BE2C (cell line): ENCODE results near the gene ANO5.

ENCODE experiments used
- DNase-seq: peaks from one replicate; pipeline ENCODE4 v3.0.0-alpha.2; 2020
- H3K27me3 ChIP-seq: fragments of 250-450 bp; sonication (Bioruptor Pico); 2 replicates; pipeline ENCODE4 v1.5.1; 2020; ENCODE audit warnings: mild to moderate bottlenecking
- H3K36me3 ChIP-seq: fragments of 250-450 bp; sonication (Bioruptor Pico); 2 replicates; pipeline ENCODE4 v1.5.1; 2020; ENCODE audit warnings: mild to moderate bottlenecking
- H3K4me1 ChIP-seq: fragments of 250-450 bp; sonication (Bioruptor Pico); 2 replicates; pipeline ENCODE4 v1.5.1; 2020
- H3K4me3 ChIP-seq: 2 replicates; pipeline ENCODE4 v1.5.1; 2011; ENCODE audit warnings: low read depth, low read length
- H3K9me3 ChIP-seq: fragments of 250-450 bp; sonication (Bioruptor Pico); 2 replicates; pipeline ENCODE4 v1.5.1; 2020
- TF ChIP-seq, protein P1 (sequence below): IDR thresholded peaks from 2 replicates; pipeline ENCODE4 v1.5.1; 2012; ENCODE audit warnings: mild to moderate bottlenecking, low read depth, low read length

ANO5 gene

DNA sequence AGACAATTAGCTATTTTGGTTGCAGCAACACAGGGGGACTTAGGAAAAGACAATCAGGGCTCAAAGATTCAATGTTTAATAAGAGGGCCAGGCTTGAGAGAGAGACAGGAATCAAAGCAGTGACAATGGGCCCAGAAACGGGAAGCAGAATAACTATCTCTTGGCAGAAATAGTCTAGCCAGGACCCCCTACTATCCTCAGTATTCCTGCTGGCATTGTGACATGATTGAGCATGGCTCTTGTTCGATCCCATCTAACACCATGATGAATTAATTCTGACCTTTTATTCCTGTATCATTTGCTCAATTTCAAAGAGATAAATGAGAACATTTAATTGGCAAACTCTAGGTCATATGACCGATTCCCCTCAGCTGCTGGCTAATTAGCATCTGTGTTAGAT is 12.8 kb upstream of the ANO5 start:
- Histone ChIP-seq H3K9me3 (no peaks in the 10 kb centered on the region), H3K36me3 (no peaks in the 10 kb centered on the region), H3K4me1 (no peaks in the 10 kb centered on the region), H3K27me3 (no peaks in the 10 kb centered on the region), H3K4me3 (no peak overlapping the region)
- TF ChIP-seq, protein P1, sequence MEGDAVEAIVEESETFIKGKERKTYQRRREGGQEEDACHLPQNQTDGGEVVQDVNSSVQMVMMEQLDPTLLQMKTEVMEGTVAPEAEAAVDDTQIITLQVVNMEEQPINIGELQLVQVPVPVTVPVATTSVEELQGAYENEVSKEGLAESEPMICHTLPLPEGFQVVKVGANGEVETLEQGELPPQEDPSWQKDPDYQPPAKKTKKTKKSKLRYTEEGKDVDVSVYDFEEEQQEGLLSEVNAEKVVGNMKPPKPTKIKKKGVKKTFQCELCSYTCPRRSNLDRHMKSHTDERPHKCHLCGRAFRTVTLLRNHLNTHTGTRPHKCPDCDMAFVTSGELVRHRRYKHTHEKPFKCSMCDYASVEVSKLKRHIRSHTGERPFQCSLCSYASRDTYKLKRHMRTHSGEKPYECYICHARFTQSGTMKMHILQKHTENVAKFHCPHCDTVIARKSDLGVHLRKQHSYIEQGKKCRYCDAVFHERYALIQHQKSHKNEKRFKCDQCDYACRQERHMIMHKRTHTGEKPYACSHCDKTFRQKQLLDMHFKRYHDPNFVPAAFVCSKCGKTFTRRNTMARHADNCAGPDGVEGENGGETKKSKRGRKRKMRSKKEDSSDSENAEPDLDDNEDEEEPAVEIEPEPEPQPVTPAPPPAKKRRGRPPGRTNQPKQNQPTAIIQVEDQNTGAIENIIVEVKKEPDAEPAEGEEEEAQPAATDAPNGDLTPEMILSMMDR: no peak
- DNase-seq: no peak

DNA sequence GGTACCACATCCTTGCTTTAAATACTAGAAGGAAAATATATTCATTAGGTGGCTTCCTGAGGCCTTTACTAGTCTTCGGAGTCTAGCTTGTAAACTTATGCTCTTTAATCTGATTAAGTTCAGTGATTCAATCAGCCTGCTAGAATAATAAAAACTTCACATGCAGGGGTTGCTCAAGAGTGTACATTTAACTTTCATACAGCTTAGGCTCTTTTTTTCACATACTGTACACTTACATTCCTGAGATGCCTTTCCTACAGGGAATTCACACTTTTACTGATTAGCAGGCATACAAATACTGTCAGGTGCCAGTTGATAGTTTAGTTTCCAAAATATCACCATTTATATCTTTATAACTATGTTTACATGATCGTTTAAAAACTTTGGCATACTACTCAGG is 3.2 kb upstream of the ANO5 start:
- no peaks in the 10 kb centered on the region for H3K4me1 ChIP-seq
- TF ChIP-seq, protein P1: no peak
- no peak overlapping the region for H3K4me3 ChIP-seq
- H3K27me3 ChIP-seq: no peaks in the 10 kb centered on the region
- H3K36me3 ChIP-seq: no peaks in the 10 kb centered on the region
- H3K9me3 ChIP-seq: no peaks in the 10 kb centered on the region
- no peak for DNase-seq

DNA sequence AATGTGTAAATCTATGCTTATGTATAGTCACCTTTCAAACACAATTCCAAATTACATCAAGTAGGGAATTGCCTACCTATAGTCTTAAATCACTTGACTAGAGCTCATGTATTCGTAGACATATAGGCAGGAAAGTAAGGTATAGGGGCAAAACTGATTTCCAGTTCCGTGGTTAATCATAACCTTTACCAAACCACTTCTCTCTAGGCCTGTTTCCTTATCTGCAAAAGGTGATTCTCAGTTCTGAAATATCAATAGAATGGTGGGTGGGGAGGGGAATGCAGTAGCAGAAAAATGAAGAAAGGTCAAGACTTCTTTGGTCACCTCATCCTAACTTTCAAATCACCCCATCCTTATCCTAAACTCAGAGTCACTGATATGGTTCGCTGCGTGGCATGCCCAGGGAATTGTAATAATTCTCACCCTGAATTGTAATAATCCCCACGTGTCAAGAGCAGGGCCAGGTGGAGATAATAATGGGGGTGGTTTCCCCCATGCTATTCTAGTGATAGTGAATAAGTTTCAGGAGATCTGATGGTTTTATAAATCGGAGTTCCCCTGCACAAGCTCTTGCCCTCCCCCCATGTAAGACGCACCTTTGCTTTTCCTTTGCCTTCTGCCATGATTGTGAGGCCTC is 1.9 kb upstream of the ANO5 start:
- TF ChIP-seq, protein P1: no peak
- no peaks in the 10 kb centered on the region for H3K4me1 ChIP-seq
- no peaks in the 10 kb centered on the region for H3K36me3 ChIP-seq
- H3K27me3 ChIP-seq: no peaks in the 10 kb centered on the region
- H3K4me3 ChIP-seq: no peak overlapping the region
- no peak for DNase-seq
- H3K9me3 ChIP-seq: no peaks in the 10 kb centered on the region

DNA sequence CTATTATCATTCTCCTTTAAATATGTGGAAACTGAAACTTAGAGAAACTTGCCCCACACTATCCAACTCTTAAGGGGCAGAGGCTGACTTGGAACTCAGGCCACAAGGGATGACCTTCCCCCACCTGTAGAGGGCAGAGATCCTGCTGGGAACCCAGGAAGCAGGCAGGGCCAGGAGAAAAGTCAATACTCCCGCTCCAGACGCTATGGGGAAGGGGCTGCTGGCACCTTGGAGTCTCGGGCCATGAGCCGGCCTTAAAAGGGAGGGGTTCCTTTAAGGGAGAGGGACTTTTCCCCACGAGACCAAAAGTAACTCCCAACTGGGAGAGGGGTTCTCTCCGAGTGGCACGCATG is 620 bp upstream of the ANO5 start:
- H3K4me1 ChIP-seq: no peaks in the 10 kb centered on the region
- H3K4me3 ChIP-seq: peak overlapping the region; percentile 77
- DNase-seq: peak; percentile 17
- TF ChIP-seq, protein P1: peak; percentile 43
- no peaks in the 10 kb centered on the region for H3K9me3 ChIP-seq
- H3K36me3 ChIP-seq: no peaks in the 10 kb centered on the region
- H3K27me3 ChIP-seq: no peaks in the 10 kb centered on the region

DNA sequence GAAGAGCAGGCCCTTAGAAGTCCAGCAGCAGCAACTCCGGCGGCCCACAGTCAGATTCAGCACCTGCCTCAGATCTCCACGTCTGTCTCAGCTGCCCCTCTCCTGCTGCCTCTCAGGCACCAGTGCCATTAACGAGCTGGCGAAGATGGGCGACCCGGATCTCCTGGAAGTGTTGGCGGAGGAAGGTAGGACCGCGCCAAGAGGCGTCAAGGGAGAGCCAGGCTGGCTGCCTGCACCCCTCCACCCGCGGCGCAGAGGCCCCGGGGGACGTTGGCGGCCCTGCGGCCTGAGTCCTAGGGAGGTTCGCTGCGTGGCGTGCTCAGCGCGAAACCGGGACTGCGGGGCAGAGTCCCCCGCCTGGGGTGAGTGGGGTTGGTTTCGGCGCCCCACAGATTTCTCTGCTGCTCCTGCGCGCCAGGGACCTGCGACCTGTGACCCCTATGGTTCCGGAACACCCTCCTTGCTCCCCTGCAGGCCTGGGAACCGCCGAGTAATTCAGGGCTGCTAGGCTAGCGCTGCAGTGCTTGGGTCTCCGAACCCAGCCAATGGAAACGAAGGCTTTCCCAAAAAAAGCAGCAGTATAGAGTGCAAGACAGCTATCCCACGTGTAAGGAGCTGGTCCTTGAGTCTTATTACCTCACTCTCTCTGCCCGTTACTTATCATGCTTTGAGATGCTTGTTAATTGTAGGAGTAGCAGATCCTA is 615 bp downstream of the ANO5 start:
- no peaks in the 10 kb centered on the region for H3K36me3 ChIP-seq
- H3K9me3 ChIP-seq: no peaks in the 10 kb centered on the region
- DNase-seq: peak; percentile 36
- peak overlapping the region; percentile 77 for H3K4me3 ChIP-seq
- no peaks in the 10 kb centered on the region for H3K4me1 ChIP-seq
- TF ChIP-seq, protein P1: no peak
- H3K27me3 ChIP-seq: no peaks in the 10 kb centered on the region

DNA sequence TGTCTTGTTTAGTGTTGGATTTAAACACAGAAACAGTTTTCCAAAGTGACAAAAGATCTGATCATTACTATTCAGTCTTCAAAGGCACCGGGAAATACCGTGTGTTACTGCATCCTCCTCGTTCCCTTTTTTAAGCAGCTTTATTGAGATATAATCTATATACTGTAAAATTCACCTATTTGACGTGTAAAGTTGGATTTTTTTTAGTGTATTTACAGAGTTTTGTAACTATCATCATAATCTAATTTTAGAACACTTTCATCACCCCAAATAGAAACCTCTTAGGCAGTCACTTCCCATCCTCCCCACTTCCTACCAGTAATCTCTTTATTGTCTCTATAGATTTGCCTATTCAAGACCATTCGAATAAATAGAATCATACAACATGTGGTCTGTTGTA is 1.4 kb downstream of the ANO5 start:
- Histone ChIP-seq H3K4me1 (no peaks in the 10 kb centered on the region), H3K4me3 (peak overlapping the region; percentile 77), H3K36me3 (no peaks in the 10 kb centered on the region), H3K27me3 (no peaks in the 10 kb centered on the region), H3K9me3 (no peaks in the 10 kb centered on the region)
- TF ChIP-seq, protein P1: no peak
- no peak for DNase-seq
